ENCODE measurements around the gene BTLA. TPM values are rescaled to one million over a fixed set of nuclear protein-coding genes. Genes with fewer than 3 reads are reported as not detected.

The BTLA gene
- total and polyA plus RNA-seq, 2 of the 8 experiments (the other 6 are each of a cell fraction or from before 2014, with no cell fraction given), result not detected

DNA sequence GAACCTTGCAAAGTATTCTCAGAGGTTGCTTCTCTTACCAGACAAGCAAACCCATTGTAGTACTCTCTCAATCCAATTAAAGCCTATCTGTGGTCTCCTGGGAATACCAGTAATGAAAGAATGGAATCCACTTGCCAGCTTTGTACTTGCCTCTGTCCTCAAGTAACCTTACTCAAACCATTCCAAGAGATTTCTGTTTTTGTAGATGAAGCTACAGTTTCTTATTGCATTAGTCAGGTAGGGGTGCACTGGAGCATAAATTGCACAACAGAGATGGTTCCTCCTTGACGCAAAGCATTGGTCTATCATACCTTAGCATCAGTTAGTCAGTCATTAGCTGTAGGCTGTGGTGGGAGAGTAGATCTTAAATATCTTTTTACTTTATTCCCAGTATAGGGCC, 52.9 kb downstream of the BTLA start:
- H3K4me3 ChIP-seq (ENCODE audit: extremely low read depth in 1 of 4, insufficient read depth in 2 of 4, low read depth in 3 of 4, low read length in 4 of 4), result no peak overlapping the region
- H3K79me2 ChIP-seq (ENCODE audit: control insufficient read depth in 1 of 2, insufficient read depth in 2 of 2, low read length in 2 of 2), result no peaks in the 10 kb centered on the region
- no peak overlapping the region for H3K18ac ChIP-seq (ENCODE audit: extremely low read depth, low read length)
- H3K56ac ChIP-seq (replicated peaks; ENCODE audit: insufficient read length, low read depth, low read length), result no peak overlapping the region
- H3K4me2 ChIP-seq (ENCODE audit: insufficient read depth in 1 of 2, low read depth in 2 of 2, low read length in 2 of 2), result no peak overlapping the region
- WGBS, 2 experiments (ENCODE audit: extremely low coverage in 1 of 2, insufficient coverage in 1 of 2, insufficient read length in 1 of 2, insufficient replicate concordance in 2 of 2, low coverage in 1 of 2, low lambda C conversion rate in 2 of 2, missing lambda C conversion rate in 1 of 2), result 92% methylated on average over 1 of the region's 1 CpG; no CpG with 5 or more reads in 1 of the 2 experiments
- H4K91ac ChIP-seq (replicated peaks; ENCODE audit: insufficient read length, low read length), result no peak overlapping the region
- H3K23me2 ChIP-seq (ENCODE audit: low read depth, low read length), result no peaks in the 10 kb centered on the region
- H4K20me1 ChIP-seq (replicated peaks in 1 of 2; ENCODE audit: control insufficient read depth in 1 of 2, insufficient read depth in 2 of 2, low read length in 2 of 2), result no peaks in the 10 kb centered on the region
- H4K8ac ChIP-seq (ENCODE audit: extremely low read depth, insufficient read depth, low read length), result no peak overlapping the region
- H2BK120ac ChIP-seq (replicated peaks; ENCODE audit: low read depth, low read length), result no peak overlapping the region
- peaks cover 0 to 2% of the 10 kb centered on the region in 2 experiments; a peak in 1 of 4 replicates for H3K9me3 ChIP-seq (ENCODE audit: insufficient read depth in 2 of 2, low read depth in 1 of 2, low read length in 1 of 2)
- no peak overlapping the region for H2BK5ac ChIP-seq (ENCODE audit: low read depth, low read length)
- ChIA-PET CTCF (ENCODE audit: partially characterized antibody) (interaction anchor here (2.2 kb wide), 1 partner anchor 9 kb away, joined by 9 read pairs; no protein-coding TSS in a partner anchor), POLR2A (ENCODE audit: partially characterized antibody) (no interaction called here)
- H3K79me1 ChIP-seq (ENCODE audit: low read depth, low read length), result no peaks in the 10 kb centered on the region
- no peak overlapping the region for H4K5ac ChIP-seq (ENCODE audit: insufficient read length, low read depth, low read length)
- no peak overlapping the region for H3K27ac ChIP-seq (ENCODE audit: low read depth, low read length)
- no peak overlapping the region for H2AFZ ChIP-seq (ENCODE audit: low read length)
- TF ChIP-seq SRF (IDR thresholded peaks at IDR 0.05; ENCODE audit: low read depth, low read length), result no peak
- no peak for TF ChIP-seq POLR2AphosphoS5 (IDR thresholded peaks at IDR 0.05; ENCODE audit: low read depth, low read length)
- no peak for TF ChIP-seq MAX (IDR thresholded peaks at IDR 0.05)
- TF ChIP-seq KDM4A (IDR thresholded peaks at IDR 0.05; ENCODE audit: low read depth, low read length, severe bottlenecking), result no peak
- no peak overlapping the region for H3K9ac ChIP-seq (replicated peaks in 1 of 4; ENCODE audit: extremely low read depth in 1 of 4, low read depth in 3 of 4, low read length in 3 of 4)
- no peak overlapping the region for H2AK5ac ChIP-seq (ENCODE audit: low read depth, low read length)
- H2BK15ac ChIP-seq (ENCODE audit: low read length), result no peak overlapping the region
- H2BK12ac ChIP-seq (ENCODE audit: low read depth, low read length), result no peak overlapping the region
- no peak overlapping the region for H3K4ac ChIP-seq (replicated peaks; ENCODE audit: insufficient read length, low read depth, low read length)
- DNase-seq (ENCODE audit: low read depth in 1 of 2, low spot score in 2 of 2) (no peak), FAIRE-seq (no peak)
- H3K4me1 ChIP-seq (replicated peaks in 1 of 4; ENCODE audit: control insufficient read depth in 3 of 4, insufficient read depth in 4 of 4, low read length in 3 of 4), result no peaks in the 10 kb centered on the region
- H3K36me3 ChIP-seq (ENCODE audit: control insufficient read depth in 2 of 4, insufficient read depth in 4 of 4, low read length in 3 of 4), result no peaks in the 10 kb centered on the region
- no peak overlapping the region for H3K14ac ChIP-seq (ENCODE audit: insufficient read length)
- H2BK20ac ChIP-seq (ENCODE audit: low read length), result no peak overlapping the region
- no peak overlapping the region for H3K23ac ChIP-seq (ENCODE audit: insufficient read length)
- H3K27me3 ChIP-seq (replicated peaks in 1 of 4; ENCODE audit: control insufficient read depth in 3 of 4, extremely low read depth in 1 of 4, insufficient read depth in 3 of 4, low read length in 3 of 4), result no peaks in the 10 kb centered on the region

Measured in H1 (cell line).